GM12875 (cell line): ENCODE results near the gene DIO3.

Experiments
- H3K4me3 ChIP-seq: one replicate; pipeline ENCODE4 v1.5.1; 2011; ENCODE audit warnings: low read depth, low read length, control low read depth
- TF ChIP-seq, protein P1 (sequence below): IDR thresholded peaks from 2 replicates; pipeline ENCODE4 v1.5.1; 2011; ENCODE audit warnings: low read depth, mild to moderate bottlenecking, control low read depth, inconsistent platforms, low read length, moderate library complexity, borderline replicate concordance; ENCODE audit not compliant: insufficient read depth

Gene DIO3

DNA sequence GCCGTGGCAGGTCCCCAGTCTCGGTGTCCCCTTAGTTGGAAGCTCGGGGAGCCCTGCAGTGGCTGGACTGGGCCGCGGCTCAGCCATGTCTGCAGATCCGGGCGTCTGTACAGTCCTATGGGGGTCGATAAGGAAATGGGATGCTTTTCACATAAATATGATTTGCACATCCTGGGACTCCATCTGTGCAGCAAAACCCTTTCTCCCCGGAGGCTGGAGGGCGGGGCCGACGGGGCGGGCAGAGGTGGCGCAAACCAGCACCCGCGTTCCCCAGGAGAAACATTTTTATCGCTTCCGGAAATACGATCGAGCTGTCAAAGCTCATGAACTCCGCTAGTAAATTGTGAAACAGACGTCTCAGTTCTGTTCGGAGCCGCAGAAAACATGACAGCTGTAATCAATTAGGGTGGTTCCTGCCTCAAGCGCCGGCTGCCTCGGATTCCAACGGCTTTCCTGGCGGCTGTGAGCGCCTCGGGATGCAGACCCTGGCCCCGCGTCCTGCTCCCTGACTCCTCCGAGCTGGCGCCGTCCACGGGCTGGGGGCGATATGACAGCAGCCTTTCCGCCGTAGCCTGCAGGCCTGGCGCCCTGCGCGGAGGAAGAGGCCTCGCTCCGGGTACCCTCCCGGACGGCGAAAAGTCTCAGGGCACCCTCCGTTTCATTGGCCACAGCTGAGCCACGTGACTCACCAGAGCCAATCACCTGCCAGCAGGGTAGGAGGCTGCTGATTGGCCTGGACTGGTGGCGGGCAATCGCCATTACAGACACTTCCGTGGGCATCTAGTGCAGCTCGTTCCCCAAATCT lies 23.0 kb downstream of the DIO3 start:
- no peak overlapping the region for H3K4me3 ChIP-seq
- TF ChIP-seq, protein P1, sequence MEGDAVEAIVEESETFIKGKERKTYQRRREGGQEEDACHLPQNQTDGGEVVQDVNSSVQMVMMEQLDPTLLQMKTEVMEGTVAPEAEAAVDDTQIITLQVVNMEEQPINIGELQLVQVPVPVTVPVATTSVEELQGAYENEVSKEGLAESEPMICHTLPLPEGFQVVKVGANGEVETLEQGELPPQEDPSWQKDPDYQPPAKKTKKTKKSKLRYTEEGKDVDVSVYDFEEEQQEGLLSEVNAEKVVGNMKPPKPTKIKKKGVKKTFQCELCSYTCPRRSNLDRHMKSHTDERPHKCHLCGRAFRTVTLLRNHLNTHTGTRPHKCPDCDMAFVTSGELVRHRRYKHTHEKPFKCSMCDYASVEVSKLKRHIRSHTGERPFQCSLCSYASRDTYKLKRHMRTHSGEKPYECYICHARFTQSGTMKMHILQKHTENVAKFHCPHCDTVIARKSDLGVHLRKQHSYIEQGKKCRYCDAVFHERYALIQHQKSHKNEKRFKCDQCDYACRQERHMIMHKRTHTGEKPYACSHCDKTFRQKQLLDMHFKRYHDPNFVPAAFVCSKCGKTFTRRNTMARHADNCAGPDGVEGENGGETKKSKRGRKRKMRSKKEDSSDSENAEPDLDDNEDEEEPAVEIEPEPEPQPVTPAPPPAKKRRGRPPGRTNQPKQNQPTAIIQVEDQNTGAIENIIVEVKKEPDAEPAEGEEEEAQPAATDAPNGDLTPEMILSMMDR, result no peak

DNA sequence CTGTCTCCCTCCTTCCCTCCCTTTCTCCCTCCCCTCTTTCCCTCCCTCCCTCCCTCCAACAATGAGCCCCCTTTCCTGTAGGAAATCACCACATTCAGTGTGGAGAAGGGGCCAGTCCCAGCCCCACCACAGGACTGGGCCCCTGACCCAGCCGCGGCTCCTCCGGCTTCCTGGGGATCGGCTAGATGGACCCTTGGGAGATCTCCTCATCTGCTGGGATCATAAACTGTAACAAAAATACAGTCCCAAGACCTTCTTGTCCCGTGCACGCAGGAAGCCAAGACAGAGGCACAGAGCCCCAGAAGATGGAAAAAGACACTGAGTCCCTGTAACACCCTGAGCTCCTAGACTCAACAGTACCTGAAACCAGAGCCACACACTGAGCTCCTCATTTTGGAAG lies 23.9 kb downstream of the DIO3 start:
- TF ChIP-seq, protein P1, result no peak
- no peak overlapping the region for H3K4me3 ChIP-seq

DNA sequence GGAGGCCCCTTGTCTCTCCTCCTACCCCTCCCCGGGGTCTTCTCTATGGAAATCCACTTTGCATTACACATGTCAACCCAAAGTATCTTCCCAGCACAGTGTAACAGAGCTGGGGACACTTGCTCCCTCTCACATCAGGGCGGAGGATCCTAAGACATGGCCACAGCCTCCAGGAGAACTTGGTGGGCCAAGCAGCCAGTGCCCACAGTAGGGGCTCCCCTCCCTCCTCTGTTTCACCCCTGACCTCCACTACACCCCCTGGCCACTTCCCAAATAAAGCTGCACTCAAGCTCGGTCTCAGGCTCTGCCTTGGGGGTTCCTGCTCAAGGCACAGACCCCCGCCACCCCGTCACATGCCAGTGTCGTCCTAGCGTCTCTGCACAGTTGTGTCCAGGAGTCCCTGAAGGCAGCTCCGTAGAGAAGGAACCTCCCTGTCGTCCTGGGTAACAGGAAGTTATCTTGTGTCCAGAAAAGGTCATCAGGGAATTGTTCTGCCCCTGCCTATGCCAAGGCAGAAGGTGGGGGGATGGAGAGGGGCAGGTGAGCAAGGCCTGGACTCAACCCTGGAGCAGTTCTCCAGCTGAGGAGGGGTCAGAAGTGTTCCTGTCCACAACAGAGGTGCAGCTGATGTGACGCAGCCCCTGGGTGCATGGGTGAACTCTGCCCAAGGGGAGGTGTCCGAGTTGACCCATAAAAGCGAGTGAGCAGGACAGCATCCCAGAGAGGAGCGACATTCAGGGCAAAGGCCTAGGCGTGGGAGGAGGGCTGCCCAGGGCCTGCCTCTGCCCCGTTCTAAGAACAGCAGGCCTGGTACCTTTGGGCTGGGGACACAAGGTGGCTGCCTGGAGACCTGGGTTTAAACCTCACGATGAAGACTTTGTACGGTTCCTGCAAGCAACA lies 25.5 kb downstream of the DIO3 start:
- no peak overlapping the region for H3K4me3 ChIP-seq

DNA sequence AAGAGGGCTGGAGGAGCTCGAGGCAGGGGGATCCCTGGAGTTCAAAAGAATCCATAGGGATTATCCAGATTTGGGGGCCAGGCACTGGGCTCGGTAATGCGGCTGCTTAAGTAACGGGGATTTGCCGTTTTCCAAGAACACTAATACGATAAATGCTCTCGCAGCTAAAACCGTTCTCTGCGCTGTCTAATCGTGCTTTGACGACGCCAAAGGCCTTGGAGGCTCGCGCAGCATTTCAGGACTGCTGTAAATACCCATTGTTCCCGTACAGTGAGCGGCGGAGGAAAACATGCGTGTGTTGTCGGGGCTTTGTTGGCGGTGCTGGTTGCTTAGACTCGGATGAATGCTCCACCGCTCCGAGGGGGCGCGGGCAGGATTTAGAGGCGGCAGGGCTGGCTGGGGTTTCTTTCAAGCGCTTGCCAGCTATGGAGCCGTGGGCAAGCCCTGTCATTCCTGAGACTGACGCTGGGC lies 26.2 kb downstream of the DIO3 start:
- TF ChIP-seq, protein P1, result no peak
- no peak overlapping the region for H3K4me3 ChIP-seq

More for the DNA sequence above, 25.5 kb downstream of the DIO3 start:
- TF ChIP-seq, protein P1, result no peak

DNA sequence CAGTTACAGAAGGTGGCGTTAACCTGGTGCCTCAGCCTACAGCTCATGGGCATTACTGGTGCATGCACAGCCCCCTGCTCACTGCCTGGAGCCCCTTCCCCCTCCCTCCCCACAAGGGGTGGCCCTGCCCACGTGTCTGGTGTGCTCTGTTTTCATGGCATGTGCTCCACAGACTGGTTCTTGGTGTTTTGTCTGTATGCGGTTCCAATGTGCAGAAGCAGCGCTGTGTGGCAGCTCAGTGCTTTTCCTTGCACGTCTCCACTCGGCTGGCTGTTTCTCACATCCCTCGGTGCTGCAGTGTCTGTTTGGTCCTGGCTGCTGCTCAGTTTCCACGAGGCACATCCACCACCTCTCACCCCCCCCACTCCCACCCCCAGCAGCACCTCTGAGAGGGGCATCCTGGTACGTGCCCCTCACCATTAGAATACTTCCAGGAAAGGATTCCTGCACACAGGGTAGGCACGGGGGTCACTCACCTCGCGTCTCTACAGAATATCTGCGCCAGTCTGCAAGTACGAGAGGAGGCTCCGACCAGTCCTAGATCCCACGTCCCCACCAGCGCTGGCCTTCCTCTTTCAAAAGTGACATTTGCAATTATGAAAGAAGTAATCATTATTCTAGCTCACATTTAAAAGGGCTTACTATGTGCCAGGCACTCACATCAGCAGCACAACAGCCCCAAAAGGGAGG lies 27.1 kb downstream of the DIO3 start:
- TF ChIP-seq, protein P1, result no peak
- H3K4me3 ChIP-seq, result no peak overlapping the region

DNA sequence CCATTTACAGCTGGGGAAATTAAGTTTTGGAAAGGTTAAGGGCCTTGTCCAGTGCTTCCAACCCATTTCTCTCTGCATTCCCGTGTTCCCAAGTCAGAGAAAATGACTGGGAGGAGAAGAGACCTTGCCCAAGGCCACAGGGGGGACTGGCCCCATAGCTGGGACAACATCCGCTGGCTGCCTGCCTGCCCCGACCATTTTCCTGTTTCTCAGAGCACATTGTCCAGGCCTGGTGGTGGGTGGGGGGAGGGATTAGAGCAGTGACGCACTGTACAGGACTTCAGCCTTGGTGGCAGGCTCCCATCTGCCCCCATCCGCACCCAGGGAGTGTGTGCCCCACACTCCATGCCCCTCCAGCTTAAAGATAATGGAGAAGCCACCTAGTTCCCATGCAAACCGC lies 27.7 kb downstream of the DIO3 start:
- TF ChIP-seq, protein P1, result no peak
- H3K4me3 ChIP-seq, result no peak overlapping the region
